Neural cell (in vitro differentiated cells): Measurements from ENCODE around the gene MLST8. TPM values are rescaled to one million over a fixed set of nuclear protein-coding genes. Genes with fewer than 3 reads are reported as not detected.

Source experiments
- H2AFZ ChIP-seq: fragments of 200-600, 300-800 bp; sonication (generic), shearing (Covaris generic); 2 replicates; pipeline ENCODE4 v1.6.0; 2014; ENCODE audit warnings: low read depth, mild to moderate bottlenecking, antibody characterized with exemption, low read length, moderate library complexity
- H3F3A ChIP-seq: fragments of 200-600 bp; shearing (Covaris generic); 2 replicates; pipeline ENCODE4 v1.6.1; 2016; ENCODE audit warnings: mild to moderate bottlenecking, moderate library complexity, mixed read lengths, antibody characterized with exemption, low read length; ENCODE audit not compliant: insufficient read depth, poor library complexity, severe bottlenecking
- H3K27ac ChIP-seq: fragments of 200-600, 300-800 bp; sonication (generic), shearing (Covaris generic); 2 replicates; pipeline ENCODE4 v1.5.1; 2014; ENCODE audit warnings: mild to moderate bottlenecking, low read length, moderate library complexity
- H3K27me3 ChIP-seq: fragments of 300-800, 200-600 bp; sonication (generic), shearing (Covaris generic); 2 replicates; pipeline ENCODE4 v1.6.0; 2014; ENCODE audit warnings: mild to moderate bottlenecking, low read depth, low read length, moderate library complexity; ENCODE audit not compliant: insufficient read depth
- H3K36me3 ChIP-seq: fragments of 300-800, 200-600 bp; sonication (generic), shearing (Covaris generic); 2 replicates; pipeline ENCODE4 v1.5.1; 2014; ENCODE audit warnings: mild to moderate bottlenecking, antibody characterized with exemption, low read length, moderate library complexity; ENCODE audit not compliant: insufficient read depth
- H3K4me2 ChIP-seq: fragments of 300-800, 200-600 bp; sonication (generic), shearing (Covaris generic); 2 replicates; pipeline ENCODE4 v1.6.0; 2014; ENCODE audit warnings: mild to moderate bottlenecking, low read length
- H3K4me3 ChIP-seq: fragments of 300-800, 200-600 bp; sonication (generic), shearing (Covaris generic); 2 replicates; pipeline ENCODE4 v1.5.1; 2014; ENCODE audit warnings: mild to moderate bottlenecking, low read length, moderate library complexity
- H3K79me2 ChIP-seq: fragments of 200-600 bp; shearing (Covaris generic); replicated peaks from 2 replicates; pipeline ENCODE4 v1.6.0; 2014; ENCODE audit warnings: mild to moderate bottlenecking, low read length, moderate library complexity; ENCODE audit not compliant: insufficient read depth
- H3K9ac ChIP-seq: fragments of 300-800, 200-600 bp; sonication (generic), shearing (Covaris generic); 2 replicates; pipeline ENCODE4 v1.6.1; 2016; ENCODE audit warnings: mild to moderate bottlenecking, low read length, mixed read lengths
- H3K9me2 ChIP-seq: fragments of 200-600 bp; shearing (Covaris generic); 2 replicates; pipeline ENCODE4 v1.6.1; 2016; ENCODE audit warnings: mild to moderate bottlenecking, low read length, mixed read lengths; ENCODE audit not compliant: insufficient read depth
- H3K9me3 ChIP-seq: fragments of 200-600, 300-800 bp; sonication (generic), shearing (Covaris generic); 2 replicates; pipeline ENCODE4 v1.6.1; 2016; ENCODE audit warnings: mild to moderate bottlenecking, mixed run types, low read length, moderate library complexity, mixed read lengths
- H4K20me1 ChIP-seq: fragments of 200-600 bp; shearing (Covaris generic); 2 replicates; pipeline ENCODE4 v1.6.1; 2016; ENCODE audit warnings: mild to moderate bottlenecking, mixed run types; ENCODE audit not compliant: insufficient read depth
- EP300 ChIP-seq: fragments of 450-650 bp; conservative IDR thresholded peaks from 2 replicates; pipeline ENCODE4 v1.6.1; 2014; ENCODE audit warnings: antibody characterized with exemption, mild to moderate bottlenecking, moderate library complexity; ENCODE audit not compliant: poor library complexity, severe bottlenecking
- EZH2 ChIP-seq: fragments of 200-600, 300-800 bp; shearing (Covaris generic), sonication (generic); IDR thresholded peaks from 2 replicates; pipeline ENCODE4 v1.6.1; 2014; ENCODE audit warnings: antibody characterized with exemption, low read length, borderline replicate concordance, mild to moderate bottlenecking; ENCODE audit not compliant: insufficient read depth, poor library complexity, severe bottlenecking
- MXI1 ChIP-seq: fragments of 450-650 bp; conservative IDR thresholded peaks from 2 replicates; pipeline ENCODE4 v1.6.1; 2014; ENCODE audit warnings: antibody characterized with exemption, mild to moderate bottlenecking; ENCODE audit not compliant: poor library complexity, severe bottlenecking
- POLR2AphosphoS5 ChIP-seq: IDR thresholded peaks from 2 replicates; pipeline ENCODE4 v1.6.1; 2012
- RAD21 ChIP-seq: fragments of 450-650 bp; conservative IDR thresholded peaks from 2 replicates; pipeline ENCODE4 v1.6.1; 2014; ENCODE audit warnings: antibody characterized with exemption, mild to moderate bottlenecking, moderate library complexity
- SMC3 ChIP-seq: fragments of 450-650 bp; conservative IDR thresholded peaks from 2 replicates; pipeline ENCODE4 v1.6.1; 2014; ENCODE audit warnings: antibody characterized with exemption, mild to moderate bottlenecking, moderate library complexity; ENCODE audit not compliant: poor library complexity
- TAF1 ChIP-seq: IDR thresholded peaks from 2 replicates; pipeline ENCODE4 v1.6.1; 2012; ENCODE audit warnings: low read depth
- polyA plus RNA-seq: library from polyadenylated mRNA; depleted of rRNA; stranded (reverse); fragments of >200 nt; gene quantifications from 2 replicates; pipeline ENCODE4 v1.2.3, GENCODE V29; 2014
- TF ChIP-seq, protein P1 (sequence below): IDR thresholded peaks from 2 replicates; pipeline ENCODE4 v1.6.1; 2012; ENCODE audit warnings: borderline replicate concordance
- TF ChIP-seq, protein P2 (sequence below): fragments of 450-650 bp; IDR thresholded peaks from 2 replicates; pipeline ENCODE4 v1.5.1; 2014; ENCODE audit warnings: antibody characterized with exemption, mild to moderate bottlenecking, moderate library complexity; ENCODE audit not compliant: poor library complexity, severe bottlenecking

The MLST8 gene
- polyA plus RNA-seq, 1 donor from 2014 or later = 13.5 TPM

DNA sequence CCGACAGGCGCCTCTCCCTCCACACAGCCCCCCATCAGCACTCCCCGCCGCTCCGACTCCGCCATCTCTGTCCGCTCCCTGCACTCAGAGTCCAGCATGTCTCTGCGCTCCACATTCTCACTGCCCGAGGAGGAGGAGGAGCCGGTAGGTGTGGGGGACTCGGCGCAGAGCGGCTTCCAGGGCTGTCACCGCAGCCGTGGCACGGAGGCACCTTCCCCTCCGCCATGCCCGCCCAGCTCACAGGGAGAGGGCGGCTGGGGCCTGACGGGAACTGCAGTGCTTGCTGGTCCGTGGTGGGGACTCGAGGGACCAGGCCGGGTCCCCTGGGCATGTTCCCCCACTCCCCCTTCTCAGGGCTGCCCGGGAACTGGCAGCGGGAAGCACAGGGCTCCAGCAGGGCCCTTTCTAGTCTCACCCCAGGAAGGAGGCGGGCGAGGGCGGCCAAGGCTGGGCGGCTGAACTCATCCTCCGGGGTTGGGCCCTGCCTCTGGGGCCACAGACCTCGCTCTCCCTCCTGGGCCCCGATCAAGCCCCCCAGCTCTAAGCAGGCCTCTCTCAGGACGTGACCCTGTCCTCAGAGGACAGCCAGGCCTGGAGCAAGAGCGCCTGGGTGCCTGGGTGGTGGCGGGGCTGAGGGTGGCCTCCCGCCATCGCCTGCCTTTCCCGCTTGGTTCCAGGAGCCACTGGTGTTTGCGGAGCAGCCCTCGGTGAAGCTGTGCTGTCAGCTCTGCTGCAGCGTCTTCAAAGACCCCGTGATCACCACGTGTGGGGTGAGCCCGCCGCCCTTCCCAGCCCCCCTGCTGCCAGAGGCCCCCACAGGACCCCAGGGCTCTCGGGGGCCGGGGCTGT lies 34.4 kb upstream of the MLST8 start:
- Histone ChIP-seq H3K4me3 (no peak overlapping the region), H3K79me2 (no peaks in the 10 kb centered on the region), H3K27me3 (no peaks in the 10 kb centered on the region), H3F3A (no peaks in the 10 kb centered on the region), H3K9ac (no peak overlapping the region), H2AFZ (no peak overlapping the region), H3K27ac (no peak overlapping the region), H3K4me2 (no peak overlapping the region), H3K36me3 (no peaks in the 10 kb centered on the region), H3K9me2 (no peaks in the 10 kb centered on the region), H4K20me1 (no peaks in the 10 kb centered on the region), H3K9me3 (no peaks in the 10 kb centered on the region)
- TF ChIP-seq POLR2AphosphoS5 = no peak
- no peak for TF ChIP-seq TAF1
- no peak for TF ChIP-seq MXI1
- TF ChIP-seq RAD21 = no peak
- TF ChIP-seq, protein P1, sequence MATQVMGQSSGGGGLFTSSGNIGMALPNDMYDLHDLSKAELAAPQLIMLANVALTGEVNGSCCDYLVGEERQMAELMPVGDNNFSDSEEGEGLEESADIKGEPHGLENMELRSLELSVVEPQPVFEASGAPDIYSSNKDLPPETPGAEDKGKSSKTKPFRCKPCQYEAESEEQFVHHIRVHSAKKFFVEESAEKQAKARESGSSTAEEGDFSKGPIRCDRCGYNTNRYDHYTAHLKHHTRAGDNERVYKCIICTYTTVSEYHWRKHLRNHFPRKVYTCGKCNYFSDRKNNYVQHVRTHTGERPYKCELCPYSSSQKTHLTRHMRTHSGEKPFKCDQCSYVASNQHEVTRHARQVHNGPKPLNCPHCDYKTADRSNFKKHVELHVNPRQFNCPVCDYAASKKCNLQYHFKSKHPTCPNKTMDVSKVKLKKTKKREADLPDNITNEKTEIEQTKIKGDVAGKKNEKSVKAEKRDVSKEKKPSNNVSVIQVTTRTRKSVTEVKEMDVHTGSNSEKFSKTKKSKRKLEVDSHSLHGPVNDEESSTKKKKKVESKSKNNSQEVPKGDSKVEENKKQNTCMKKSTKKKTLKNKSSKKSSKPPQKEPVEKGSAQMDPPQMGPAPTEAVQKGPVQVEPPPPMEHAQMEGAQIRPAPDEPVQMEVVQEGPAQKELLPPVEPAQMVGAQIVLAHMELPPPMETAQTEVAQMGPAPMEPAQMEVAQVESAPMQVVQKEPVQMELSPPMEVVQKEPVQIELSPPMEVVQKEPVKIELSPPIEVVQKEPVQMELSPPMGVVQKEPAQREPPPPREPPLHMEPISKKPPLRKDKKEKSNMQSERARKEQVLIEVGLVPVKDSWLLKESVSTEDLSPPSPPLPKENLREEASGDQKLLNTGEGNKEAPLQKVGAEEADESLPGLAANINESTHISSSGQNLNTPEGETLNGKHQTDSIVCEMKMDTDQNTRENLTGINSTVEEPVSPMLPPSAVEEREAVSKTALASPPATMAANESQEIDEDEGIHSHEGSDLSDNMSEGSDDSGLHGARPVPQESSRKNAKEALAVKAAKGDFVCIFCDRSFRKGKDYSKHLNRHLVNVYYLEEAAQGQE = no peak
- no peak for TF ChIP-seq SMC3
- TF ChIP-seq EZH2 = no peak
- no peak for TF ChIP-seq EP300
- TF ChIP-seq, protein P2, sequence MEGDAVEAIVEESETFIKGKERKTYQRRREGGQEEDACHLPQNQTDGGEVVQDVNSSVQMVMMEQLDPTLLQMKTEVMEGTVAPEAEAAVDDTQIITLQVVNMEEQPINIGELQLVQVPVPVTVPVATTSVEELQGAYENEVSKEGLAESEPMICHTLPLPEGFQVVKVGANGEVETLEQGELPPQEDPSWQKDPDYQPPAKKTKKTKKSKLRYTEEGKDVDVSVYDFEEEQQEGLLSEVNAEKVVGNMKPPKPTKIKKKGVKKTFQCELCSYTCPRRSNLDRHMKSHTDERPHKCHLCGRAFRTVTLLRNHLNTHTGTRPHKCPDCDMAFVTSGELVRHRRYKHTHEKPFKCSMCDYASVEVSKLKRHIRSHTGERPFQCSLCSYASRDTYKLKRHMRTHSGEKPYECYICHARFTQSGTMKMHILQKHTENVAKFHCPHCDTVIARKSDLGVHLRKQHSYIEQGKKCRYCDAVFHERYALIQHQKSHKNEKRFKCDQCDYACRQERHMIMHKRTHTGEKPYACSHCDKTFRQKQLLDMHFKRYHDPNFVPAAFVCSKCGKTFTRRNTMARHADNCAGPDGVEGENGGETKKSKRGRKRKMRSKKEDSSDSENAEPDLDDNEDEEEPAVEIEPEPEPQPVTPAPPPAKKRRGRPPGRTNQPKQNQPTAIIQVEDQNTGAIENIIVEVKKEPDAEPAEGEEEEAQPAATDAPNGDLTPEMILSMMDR = no peak

DNA sequence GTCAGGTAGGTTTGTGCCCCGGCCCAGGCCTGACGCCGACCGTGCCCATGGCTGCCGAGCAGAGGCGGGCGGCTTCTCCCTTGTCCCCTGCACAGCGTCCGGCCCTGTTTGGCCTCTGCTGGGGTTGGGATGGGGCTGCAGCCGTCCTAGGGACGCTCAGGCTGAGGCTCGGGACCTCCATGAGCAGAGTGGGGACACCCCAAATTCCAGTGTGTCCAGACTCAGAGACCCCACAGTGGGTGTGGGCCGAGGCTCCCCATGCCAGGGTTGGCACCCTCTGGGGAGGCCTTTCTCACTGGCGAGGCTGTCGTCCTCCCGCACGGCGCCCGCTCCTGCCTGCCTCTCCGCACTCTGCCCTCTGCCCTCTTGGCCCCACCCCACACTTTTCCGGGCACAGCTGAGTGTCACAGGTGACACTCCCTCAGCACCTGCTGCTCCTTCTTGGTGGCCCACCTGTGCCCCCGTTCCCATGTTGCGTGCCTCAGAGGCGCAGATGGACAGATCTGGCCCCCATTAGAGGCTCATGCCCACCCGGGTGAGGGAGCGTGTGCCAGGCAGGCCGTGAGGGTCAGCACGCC lies 33.6 kb upstream of the MLST8 start:
- no peak overlapping the region for H3K4me2 ChIP-seq
- H3K79me2 ChIP-seq = no peaks in the 10 kb centered on the region
- H4K20me1 ChIP-seq = no peaks in the 10 kb centered on the region
- no peaks in the 10 kb centered on the region for H3F3A ChIP-seq
- no peaks in the 10 kb centered on the region for H3K9me3 ChIP-seq
- H3K4me3 ChIP-seq = no peak overlapping the region
- no peak overlapping the region for H3K9ac ChIP-seq
- TF ChIP-seq, protein P2 = no peak
- TF ChIP-seq RAD21 (no peak), TAF1 (no peak), EZH2 (no peak), MXI1 (no peak), EP300 (no peak), SMC3 (no peak), POLR2AphosphoS5 (no peak)
- TF ChIP-seq, protein P1 = no peak
- no peaks in the 10 kb centered on the region for H3K36me3 ChIP-seq
- no peak overlapping the region for H2AFZ ChIP-seq
- H3K27me3 ChIP-seq = no peaks in the 10 kb centered on the region
- H3K27ac ChIP-seq = no peak overlapping the region
- H3K9me2 ChIP-seq = no peaks in the 10 kb centered on the region
